ENCODE measurements around the gene GDF10.

GDF10 gene

DNA sequence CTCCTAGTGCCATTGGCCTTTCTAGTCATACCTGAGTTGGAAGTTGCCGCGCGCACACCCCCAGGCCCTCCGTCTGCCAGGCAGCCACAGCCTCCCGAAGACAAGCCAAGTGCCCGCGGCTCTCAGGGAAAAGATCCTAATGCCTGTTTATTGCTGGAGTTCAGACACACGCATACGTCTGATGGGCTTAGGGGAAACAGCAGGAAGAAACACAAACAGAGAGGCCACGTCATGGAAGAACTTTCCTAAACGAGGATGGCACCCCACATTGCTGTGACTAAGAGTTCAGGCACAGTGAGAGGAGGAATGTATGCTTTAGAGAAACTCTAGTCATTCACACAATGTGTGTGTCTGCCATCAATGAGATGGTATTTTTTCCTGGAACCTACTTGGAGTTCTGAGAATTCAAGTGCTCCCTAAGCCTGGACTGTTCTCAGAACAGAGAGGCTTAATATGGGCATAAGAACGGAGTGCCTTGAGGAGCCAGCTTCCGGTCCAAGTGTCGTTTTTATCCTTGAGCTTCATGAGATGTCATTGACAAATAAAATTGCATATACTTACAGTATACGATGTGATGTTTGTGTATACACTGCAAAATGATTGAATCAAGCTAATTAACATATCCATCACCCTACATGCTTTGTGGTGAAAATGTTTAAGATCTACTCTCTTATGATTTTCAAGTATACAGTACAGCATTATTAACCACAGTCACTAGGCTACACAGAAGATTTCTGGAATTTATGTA, 36.6 kb downstream of the GDF10 start:
- DNase-seq, result no peak

DNA sequence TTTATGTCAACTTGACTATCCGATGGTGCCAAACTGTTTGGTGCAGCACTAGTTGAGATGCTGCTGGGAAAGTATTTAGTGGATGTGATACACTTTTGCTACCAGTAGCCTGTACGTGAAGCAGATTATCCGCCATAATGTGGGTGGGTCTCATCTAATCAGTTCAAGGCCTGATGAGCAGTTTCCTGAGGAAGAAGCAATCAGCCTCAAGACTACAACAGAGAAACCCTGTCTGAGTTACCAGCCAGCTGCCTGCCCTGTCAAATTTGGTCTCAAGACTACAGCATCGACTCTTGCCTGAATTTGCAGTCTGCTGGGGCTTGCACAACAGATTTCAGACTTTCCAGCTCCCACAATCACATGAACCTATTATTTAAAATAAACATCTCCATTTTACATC, 37.3 kb downstream of the GDF10 start:
- DNase-seq, result no peak

DNA sequence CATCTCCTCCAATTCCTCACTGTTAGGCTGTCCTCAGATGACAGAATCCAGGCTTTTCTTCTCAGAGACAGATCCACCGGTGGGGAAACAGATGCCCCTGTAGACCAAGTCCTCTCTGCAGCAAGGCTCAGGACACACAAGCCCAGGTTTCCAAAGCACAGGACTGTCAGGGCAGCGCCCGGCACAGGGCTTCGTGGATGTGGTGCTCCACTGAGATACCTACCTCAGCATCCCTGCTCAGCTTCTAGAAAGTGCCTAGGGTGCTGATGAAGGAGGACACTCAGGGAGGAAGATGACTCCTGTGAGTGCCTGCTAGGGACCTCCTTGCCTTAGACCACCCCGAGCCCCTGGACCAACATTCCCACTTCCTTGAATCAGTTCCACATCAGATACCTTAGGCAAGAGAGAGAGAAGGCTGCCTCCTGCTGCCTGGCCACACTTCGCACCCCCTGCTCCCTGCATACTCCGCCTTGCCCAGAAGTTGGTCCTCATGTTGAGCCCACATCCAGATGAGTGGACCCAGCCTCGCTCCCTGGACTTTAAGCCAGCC, 39.3 kb downstream of the GDF10 start:
- DNase-seq, result no peak

DNA sequence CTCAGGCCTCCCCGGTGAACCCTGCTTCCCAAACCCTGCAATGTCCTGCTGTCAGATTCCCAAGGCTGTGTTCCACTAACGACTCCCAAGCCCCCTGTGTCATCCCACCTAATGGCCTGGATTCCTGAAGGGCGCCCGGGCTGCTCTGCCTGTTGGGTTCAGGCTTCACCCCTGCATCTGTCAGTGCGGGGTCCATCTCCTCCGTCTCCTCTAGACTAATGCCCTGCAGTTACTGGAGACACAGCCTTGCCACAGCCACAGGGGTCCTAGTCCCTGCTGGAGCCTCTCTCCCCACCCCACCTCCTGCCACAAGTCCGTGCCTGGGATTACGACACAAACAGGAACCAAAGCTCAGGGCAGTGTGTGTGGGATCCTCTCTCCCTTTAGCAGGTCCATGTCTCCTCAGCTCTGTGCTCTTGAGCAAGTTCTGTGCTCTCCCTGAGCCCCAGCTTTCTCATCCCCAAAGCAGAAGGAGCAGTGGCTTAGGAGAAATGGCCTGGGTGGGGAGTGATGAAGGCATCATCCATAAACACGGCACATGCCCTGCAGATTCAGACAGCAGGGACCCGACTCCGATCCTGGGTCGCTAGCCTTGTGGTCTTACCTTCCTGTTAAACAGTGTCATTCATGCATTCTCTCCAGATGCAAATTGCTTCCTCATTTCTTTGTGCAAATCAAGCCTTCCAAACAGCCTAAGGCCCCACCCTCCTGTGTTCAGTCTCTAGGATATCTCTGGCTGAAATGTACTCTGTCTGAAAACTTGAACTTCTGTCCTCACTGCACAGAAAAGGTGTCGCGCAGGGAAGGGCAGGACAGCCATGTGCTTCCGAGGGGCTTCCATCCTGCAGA, 40.0 kb downstream of the GDF10 start:
- DNase-seq, result peak in 1 of 2 donors; percentile 1

DNA sequence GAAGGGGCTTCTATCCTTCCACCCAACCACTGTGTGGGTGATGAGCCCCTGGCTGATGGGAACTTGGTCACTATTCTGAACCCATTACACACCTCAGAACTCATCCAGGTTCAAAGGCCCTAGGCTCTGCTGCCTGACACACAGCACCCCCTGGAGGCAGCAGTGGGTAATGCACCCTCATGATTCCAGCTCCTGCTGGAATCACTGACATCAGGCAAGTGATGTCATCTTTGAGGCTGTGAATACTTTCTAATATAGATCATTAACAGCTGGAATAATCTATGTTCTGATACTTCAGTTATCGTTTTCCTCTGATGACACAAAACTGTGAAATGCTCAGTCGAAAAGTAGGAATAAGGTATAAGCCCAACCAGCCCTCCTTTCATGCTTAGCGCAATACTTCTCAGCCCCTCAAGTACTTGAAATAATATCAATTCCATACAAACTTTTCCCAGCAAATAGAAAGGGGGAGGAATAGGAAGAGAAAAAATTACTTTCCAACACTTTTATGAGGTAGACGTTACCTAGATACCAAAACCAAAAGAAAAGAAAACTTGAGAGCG, 40.7 kb downstream of the GDF10 start:
- DNase-seq, result peak; percentile 44 to 63

DNA sequence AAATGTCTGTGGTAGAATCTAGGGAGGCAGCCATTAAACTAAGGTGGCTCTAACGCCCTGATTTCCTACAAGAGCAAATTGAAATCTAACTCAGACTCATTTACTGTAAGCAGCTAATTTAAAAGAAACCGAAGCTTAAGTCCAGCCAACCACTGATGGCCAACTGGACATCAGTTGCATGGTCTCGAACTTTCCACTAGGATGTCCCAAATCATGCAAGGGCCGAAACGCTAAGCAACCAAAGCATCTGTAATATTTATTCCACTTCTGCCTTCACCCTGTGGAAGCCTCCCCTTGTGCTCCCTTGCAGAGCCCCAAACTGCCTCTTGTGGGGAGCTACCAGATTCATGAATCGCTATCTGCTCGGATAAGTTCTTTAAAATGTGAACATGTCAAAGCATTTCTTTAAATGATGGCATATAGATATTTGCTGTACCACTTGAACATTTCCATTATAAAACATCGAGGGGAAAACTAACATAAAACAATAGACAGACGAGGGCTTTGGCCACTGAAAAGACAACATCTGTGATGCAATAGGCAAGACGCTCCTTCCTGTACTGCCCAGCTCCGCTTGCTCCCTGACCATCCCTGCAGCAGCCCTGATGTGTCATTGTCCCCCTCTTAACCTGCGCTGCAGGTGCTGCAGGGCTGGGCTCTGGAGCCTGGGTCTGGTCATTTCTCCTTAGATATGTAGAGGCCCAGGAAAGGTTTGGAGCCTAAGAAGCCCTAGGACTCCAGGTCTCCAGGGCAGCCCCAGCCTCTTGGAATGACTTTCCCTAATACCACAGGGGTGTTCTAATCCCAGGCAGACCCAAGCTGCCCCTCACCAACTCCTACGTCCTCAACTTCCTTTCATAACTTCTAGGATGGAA, 45.2 kb downstream of the GDF10 start:
- DNase-seq, result no peak

DNA sequence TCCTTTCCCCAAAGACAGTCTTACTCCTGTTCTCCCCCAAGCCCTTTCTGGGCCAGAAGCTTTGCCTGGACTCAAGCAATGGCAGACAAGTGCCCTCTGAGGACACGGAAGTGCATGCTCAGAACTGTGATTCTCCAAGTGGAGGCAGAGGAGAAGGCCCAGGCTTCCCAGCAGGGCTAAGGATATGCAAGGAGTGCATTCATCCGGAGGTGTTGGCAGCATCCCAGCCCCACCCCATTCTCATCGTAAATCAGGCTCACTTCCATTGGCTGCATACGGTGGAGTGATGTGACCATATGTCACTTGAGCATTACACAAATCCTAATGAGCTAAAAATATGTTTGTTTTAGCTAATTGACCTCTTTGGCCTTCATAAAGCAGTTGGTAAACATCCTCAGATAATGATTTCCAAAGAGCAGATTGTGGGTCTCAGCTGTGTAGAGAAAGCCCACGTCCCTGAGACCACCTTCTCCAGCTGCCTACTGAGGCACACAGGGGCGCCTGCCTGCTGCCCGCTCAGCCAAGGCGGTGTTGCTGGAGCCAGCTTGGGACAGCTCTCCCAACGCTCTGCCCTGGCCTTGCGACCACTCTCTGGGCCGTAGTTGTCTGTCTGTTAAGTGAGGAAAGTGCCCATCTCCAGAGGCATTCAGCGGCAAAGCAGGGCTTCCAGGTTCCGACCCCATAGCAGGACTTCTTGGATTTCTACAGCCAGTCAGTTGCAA, 46.7 kb downstream of the GDF10 start:
- no peak for DNase-seq

DNA sequence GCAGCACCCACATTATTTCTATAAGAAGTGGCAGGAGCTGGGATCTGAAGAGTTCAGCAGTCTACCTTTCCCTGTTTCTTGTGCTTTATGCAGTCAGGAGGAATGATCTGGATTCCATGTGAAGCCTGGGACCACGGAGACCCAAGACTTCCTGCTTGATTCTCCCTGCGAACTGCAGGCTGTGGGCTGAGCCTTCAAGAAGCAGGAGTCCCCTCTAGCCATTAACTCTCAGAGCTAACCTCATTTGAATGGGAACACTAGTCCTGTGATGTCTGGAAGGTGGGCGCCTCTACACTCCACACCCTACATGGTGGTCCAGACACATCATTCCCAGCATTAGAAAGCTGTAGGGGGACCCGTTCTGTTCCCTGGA, 47.3 kb downstream of the GDF10 start:
- DNase-seq, result no peak

DNA sequence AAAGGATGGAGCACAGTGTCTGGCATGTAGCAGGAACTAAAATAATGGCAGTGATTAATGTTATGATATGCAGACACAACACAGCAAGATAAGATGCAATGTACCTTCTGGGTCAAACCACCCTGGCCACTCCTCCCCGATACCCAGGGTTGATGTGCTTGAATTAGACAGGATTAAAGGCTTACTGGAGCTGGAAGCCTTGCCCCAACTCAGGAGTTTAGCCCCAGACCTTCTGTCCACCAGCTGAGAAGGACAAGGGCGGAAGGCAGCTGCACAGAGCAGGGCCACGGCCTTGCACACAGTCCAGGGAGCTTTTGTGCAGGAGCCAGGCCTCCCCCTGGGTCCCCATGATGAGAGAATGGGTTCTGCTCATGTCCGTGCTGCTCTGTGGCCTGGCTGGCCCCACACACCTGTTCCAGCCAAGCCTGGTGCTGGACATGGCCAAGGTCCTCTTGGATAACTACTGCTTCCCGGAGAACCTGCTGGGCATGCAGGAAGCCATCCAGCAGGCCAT, 48.2 kb downstream of the GDF10 start, which contains the start of gene RBP3:
Gene RBP3 (plus strand): TSS at position 226 of the 514 bp plus-strand sequence. CDS start 122 bp downstream, at position 348.
- no peak for DNase-seq

DNA sequence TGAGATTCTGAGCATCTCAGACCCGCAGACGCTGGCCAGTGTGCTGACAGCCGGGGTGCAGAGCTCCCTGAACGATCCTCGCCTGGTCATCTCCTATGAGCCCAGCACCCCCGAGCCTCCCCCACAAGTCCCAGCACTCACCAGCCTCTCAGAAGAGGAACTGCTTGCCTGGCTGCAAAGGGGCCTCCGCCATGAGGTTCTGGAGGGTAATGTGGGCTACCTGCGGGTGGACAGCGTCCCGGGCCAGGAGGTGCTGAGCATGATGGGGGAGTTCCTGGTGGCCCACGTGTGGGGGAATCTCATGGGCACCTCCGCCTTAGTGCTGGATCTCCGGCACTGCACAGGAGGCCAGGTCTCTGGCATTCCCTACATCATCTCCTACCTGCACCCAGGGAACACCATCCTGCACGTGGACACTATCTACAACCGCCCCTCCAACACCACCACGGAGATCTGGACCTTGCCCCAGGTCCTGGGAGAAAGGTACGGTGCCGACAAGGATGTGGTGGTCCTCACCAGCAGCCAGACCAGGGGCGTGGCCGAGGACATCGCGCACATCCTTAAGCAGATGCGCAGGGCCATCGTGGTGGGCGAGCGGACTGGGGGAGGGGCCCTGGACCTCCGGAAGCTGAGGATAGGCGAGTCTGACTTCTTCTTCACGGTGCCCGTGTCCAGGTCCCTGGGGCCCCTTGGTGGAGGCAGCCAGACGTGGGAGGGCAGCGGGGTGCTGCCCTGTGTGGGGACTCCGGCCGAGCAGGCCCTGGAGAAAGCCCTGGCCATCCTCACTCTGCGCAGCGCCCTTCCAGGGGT, 48.9 kb downstream of the GDF10 start:
- DNase-seq, result no peak

DNA sequence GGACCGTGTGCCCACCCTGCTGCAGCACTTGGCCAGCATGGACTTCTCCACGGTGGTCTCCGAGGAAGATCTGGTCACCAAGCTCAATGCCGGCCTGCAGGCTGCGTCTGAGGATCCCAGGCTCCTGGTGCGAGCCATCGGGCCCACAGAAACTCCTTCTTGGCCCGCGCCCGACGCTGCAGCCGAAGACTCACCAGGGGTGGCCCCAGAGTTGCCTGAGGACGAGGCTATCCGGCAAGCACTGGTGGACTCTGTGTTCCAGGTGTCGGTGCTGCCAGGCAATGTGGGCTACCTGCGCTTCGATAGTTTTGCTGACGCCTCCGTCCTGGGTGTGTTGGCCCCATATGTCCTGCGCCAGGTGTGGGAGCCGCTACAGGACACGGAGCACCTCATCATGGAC, 49.5 kb downstream of the GDF10 start:
- DNase-seq, result no peak

DNA sequence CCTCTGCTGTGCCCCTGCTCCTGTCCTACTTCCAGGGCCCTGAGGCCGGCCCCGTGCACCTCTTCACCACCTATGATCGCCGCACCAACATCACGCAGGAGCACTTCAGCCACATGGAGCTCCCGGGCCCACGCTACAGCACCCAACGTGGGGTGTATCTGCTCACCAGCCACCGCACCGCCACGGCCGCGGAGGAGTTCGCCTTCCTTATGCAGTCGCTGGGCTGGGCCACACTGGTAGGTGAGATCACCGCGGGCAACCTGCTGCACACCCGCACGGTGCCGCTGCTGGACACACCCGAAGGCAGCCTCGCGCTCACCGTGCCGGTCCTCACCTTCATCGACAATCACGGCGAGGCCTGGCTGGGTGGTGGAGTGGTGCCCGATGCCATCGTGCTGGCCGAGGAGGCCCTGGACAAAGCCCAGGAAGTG, 50.0 kb downstream of the GDF10 start:
- no peak for DNase-seq

DNA sequence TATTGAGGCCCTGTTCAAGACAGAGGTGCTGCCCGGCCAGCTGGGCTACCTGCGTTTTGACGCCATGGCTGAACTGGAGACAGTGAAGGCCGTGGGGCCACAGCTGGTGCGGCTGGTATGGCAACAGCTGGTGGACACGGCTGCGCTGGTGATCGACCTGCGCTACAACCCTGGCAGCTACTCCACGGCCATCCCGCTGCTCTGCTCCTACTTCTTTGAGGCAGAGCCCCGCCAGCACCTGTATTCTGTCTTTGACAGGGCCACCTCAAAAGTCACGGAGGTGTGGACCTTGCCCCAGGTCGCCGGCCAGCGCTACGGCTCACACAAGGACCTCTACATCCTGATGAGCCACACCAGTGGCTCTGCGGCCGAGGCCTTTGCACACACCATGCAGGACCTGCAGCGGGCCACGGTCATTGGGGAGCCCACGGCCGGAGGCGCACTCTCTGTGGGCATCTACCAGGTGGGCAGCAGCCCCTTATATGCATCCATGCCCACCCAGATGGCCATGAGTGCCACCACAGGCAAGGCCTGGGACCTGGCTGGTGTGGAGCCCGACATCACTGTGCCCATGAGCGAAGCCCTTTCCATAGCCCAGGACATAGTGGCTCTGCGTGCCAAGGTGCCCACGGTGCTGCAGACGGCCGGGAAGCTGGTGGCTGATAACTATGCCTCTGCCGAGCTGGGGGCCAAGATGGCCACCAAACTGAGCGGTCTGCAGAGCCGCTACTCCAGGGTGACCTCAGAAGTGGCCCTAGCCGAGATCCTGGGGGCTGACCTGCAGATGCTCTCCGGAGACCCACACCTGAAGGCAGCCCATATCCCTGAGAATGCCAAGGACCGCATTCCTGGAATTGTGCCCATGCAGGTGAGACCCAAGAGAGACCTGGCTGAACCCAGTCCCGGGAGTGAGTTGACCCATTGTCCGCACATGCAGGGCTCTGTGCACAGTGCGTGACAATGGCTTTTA, 51.0 kb downstream of the GDF10 start:
- no peak for DNase-seq

DNA sequence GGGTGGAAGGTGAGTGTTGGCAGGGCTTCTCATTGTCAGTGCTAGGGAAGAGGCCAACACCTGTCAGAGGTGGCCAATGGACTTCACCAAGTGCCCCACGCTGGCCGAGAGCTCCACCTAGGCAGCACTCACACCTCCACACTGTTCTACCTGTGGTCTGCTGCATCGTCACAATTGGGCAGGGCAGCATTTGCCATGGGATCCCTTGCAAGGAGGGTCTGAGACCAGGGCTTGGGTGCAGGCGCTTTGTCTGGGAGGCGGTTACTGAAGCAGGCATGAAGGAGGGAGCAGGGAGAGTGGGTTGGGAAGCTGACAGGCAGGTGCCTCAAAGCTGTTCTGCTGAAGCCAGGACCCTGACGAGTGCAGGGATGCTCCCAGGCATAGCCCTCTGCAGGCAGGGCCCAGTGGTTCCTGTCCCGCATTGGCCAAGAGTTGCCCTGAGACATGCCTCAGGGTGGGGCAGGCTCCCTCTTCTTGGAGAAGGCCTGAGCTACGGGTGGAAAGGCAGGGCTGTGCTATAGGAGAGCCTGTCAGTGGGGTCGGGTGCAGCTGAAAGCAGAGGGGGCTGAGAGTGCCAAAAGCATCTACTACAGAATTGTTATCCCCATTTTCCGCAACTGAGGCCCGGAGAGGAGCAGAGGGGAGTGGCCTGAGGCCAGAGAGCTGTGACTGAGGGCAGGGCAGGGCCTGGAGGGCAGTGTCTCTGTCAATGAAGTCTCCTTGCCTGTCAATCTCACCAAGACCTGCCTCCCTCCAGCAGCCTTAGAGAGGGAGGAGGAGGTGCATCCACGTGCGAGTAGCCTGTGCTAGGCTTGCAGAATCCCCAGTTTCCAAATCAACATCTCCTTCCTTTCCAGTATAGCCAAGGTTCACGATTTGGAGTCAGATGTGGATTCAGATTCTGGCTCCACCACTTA, 52.2 kb downstream of the GDF10 start:
- DNase-seq, result no peak

DNA sequence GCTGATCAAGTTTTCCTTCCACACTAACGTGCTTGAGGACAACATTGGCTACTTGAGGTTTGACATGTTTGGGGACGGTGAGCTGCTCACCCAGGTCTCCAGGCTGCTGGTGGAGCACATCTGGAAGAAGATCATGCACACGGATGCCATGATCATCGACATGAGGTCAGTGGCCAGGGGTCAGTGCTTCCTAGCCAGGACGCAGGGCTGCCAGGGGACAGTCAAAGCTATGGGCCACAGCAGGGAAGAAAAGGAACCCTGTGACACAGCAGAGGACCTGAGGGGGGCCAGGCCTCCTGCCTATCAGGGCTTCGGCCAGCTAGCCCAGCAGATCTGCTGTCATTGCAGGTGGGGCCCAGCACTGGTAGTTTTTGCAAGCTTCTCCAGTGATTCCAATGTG, 53.4 kb downstream of the GDF10 start:
- DNase-seq, result no peak

DNA sequence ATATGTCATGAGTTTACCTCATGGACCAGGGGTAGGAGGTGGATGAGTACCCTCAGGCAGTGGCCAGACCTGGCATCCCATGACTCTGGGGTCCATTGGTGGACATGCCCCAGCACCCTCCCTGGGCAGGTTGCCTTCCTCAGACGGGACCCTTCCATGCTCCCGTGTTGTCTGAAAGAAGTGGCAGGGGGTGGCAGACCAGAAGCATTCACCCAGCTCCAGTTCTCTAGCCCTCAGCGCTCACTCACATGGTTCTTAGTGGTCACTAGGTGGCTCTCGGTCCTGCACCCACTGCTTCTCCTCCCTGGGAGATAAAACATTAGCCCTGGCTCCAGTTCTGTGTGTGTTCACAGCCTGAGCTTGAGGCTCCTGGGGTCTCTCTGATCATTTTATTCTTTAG, 54.2 kb downstream of the GDF10 start:
- no peak for DNase-seq

DNA sequence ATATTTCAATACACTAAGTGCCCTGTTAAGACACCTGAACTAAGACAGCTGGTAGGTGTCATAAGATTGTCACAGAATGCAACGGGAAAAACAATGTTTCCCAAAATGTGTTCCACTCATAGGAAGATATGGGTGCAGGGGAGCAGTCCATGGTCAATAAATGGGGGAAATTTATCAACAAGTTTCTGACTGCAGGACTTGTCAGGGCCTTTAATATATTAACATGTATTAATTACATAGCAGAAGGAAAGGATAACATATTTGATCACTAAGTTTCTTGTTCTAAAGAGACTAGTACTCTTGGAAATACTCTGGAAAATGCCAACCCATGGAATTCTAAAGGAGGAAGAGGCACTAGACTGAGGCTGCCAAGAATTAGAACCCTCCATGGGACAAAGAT, 54.9 kb downstream of the GDF10 start:
- DNase-seq, result no peak

DNA sequence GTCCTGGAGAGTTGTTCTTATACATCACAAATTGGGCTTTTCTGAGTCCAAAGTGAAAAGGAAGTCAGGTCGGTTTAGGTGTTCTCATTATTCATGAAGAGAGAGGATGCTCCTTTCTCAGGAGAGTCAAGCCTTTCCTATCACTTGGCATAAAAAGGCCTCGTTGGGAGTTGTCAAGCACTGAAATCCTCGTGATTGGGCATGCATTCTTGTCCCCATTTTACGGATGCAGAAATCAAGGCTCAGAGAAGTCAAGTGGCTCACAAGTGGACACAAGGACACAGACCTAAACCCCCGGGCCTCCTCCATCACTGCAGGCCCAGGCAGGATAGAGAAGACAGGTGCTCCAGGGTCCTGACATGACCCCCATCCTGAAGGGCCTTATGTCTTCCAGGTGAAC, 56.7 kb downstream of the GDF10 start:
- DNase-seq, result no peak
